Suprapubic skin (tissue), 4 donors: ENCODE measurements around the gene COL23A1. TPM values are rescaled to one million over a fixed set of nuclear protein-coding genes. Genes with fewer than 3 reads are reported as not detected.
"Not testable (repeated sequence)": the region's sequence is repeated elsewhere in the genome, so short reads cannot be mapped to it uniquely, and the experiment has no call there.

Source experiments
- DNase-seq, 2 donors: peaks; one replicate each; pipeline ENCODE4 v3.0.0-alpha.2; 2019; ENCODE audit warnings: low spot score in 2 of 2
- H3K27ac ChIP-seq: fragments of 200-600 bp; sonication (generic); one replicate; pipeline ENCODE4 v1.5.1; 2019
- H3K27me3 ChIP-seq: fragments of 200-600 bp; sonication (generic); one replicate; pipeline ENCODE4 v1.5.1; 2019
- H3K36me3 ChIP-seq: fragments of 200-600 bp; sonication (generic); one replicate; pipeline ENCODE4 v1.5.1; 2019
- H3K4me1 ChIP-seq: fragments of 200-600 bp; sonication (generic); one replicate; pipeline ENCODE4 v1.5.1; 2019
- H3K4me3 ChIP-seq: fragments of 200-600 bp; sonication (generic); one replicate; pipeline ENCODE4 v1.5.1; 2019; ENCODE audit warnings: mild to moderate bottlenecking
- H3K9me3 ChIP-seq: fragments of 200-600 bp; sonication (generic); one replicate; pipeline ENCODE4 v1.5.1; 2019
- EP300 ChIP-seq: sonication (generic); formaldehyde crosslinking; IDR thresholded peaks from one replicate; pipeline ENCODE4 v1.6.1; 2017; ENCODE audit warnings: antibody characterized with exemption
- POLR2A ChIP-seq, 2 donors: fragments of 450-650 bp; IDR thresholded peaks; one replicate each; pipeline ENCODE4 v1.6.1; 2017; ENCODE audit warnings: antibody characterized with exemption in 2 of 2, mild to moderate bottlenecking in 2 of 2, moderate library complexity in 2 of 2
- POLR2AphosphoS5 ChIP-seq, 3 donors: sonication (generic); formaldehyde crosslinking; IDR thresholded peaks; one replicate each; pipeline ENCODE4 v1.6.1; 2017; ENCODE audit warnings: antibody characterized with exemption in 3 of 3
- WGBS: methylation state at CpG from one replicate; pipeline ENCODE4 v1.1.5; 2018; 5-methylcytosine and 5-hydroxymethylcytosine counted together
- total RNA-seq, 4 donors: library from RNA; depleted of rRNA; stranded (reverse); fragments of >200 nt; gene quantifications; one replicate each; pipeline ENCODE4 v1.1.0, GENCODE V29; 2016
- TF ChIP-seq, protein P1 (sequence below), 2 donors: fragments of 200-600 bp in 1 of 2; fragments of 450-650 bp in 1 of 2; sonication (generic) in 1 of 2; IDR thresholded peaks; one replicate each; pipeline ENCODE4 v1.5.1; 2016 to 2019; ENCODE audit warnings: antibody characterized with exemption in 2 of 2, mild to moderate bottlenecking in 1 of 2, moderate library complexity in 1 of 2

Gene COL23A1
- total RNA-seq, 4 donors from 2014 or later, result 1.6 to 4.4 (median 3.4) TPM

DNA sequence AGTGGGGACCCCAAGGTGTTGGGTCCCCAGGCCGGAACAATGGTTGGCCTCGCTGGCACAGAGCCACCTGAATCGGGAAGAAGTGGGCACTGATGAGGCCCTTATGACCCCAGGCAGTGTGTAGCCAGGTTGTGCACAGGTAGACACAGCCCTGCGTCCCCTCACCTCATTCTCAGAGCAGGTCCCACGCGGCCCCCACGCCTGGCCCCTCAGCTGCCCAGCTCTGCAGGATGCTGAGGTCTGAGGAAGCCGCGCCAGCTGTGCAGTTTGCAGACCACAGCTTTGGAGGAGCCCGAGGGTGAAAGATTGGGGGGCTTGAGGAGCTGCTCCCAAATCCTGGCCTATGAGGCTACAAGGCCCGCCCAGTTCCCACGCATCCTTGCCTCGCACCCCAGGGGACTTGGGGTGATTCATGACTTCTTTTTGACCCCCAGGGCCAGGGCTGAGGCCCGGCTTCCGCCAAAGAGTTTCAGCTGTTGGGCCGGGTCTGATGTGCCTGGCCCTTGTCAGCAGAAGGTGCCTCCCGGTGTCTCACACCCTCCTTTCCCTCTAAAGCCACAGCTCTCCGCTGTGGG lies 269.8 kb downstream of the COL23A1 start:
- 73% methylated on average over 18 of the region's 18 CpGs for WGBS
- H3K36me3 ChIP-seq, result no peaks in the 10 kb centered on the region
- TF ChIP-seq, protein P1, sequence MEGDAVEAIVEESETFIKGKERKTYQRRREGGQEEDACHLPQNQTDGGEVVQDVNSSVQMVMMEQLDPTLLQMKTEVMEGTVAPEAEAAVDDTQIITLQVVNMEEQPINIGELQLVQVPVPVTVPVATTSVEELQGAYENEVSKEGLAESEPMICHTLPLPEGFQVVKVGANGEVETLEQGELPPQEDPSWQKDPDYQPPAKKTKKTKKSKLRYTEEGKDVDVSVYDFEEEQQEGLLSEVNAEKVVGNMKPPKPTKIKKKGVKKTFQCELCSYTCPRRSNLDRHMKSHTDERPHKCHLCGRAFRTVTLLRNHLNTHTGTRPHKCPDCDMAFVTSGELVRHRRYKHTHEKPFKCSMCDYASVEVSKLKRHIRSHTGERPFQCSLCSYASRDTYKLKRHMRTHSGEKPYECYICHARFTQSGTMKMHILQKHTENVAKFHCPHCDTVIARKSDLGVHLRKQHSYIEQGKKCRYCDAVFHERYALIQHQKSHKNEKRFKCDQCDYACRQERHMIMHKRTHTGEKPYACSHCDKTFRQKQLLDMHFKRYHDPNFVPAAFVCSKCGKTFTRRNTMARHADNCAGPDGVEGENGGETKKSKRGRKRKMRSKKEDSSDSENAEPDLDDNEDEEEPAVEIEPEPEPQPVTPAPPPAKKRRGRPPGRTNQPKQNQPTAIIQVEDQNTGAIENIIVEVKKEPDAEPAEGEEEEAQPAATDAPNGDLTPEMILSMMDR (IDR thresholded peaks at IDR 0.05), result no peak
- TF ChIP-seq POLR2A (IDR thresholded peaks at IDR 0.05) (no peak), POLR2AphosphoS5 (IDR thresholded peaks at IDR 0.05) (no peak), EP300 (no peak)

DNA sequence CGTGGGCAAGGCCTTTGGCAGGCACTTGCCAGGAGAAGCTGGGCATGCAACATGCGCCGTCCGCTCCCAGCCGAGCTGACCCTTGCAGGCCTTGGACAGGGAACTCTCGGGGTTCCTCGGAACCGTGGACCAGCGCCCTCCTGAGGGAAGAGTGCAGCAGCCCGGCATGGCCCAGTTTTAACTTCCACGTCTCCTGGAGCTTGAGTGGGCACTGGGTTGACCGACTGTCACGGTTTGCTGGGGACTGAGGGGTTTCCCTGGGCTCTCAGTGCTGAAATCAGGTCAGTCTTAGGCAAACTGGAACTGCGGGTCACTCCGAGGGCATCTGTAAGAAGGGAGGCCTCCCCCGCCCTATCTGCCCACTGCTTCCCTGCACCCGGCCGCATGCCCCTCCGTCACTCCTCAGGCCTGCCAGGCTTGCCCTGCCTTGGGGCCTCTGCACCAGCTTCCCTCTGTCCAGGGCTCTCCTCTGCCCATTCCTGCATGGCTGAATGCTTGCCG lies 270.6 kb downstream of the COL23A1 start:
- 95% methylated on average over 19 of the region's 20 CpGs for WGBS
- no peaks in the 10 kb centered on the region for H3K36me3 ChIP-seq
- no peaks in the 10 kb centered on the region for H3K9me3 ChIP-seq
- H3K4me3 ChIP-seq, result no peak overlapping the region
- TF ChIP-seq POLR2A (IDR thresholded peaks at IDR 0.05) (no peak), EP300 (no peak), POLR2AphosphoS5 (IDR thresholded peaks at IDR 0.05) (no peak)
- TF ChIP-seq, protein P1 (IDR thresholded peaks at IDR 0.05), result no peak
- DNase-seq, result peak in 1 of 2 donors; percentile 58
- no peak overlapping the region for H3K27ac ChIP-seq
- no peaks in the 10 kb centered on the region for H3K4me1 ChIP-seq
- H3K27me3 ChIP-seq, result peaks cover 4% of the 10 kb centered on the region

More for the DNA sequence above, 269.8 kb downstream of the COL23A1 start:
- Histone ChIP-seq H3K27ac (no peak overlapping the region), H3K4me1 (no peaks in the 10 kb centered on the region), H3K27me3 (peaks cover 4% of the 10 kb centered on the region), H3K9me3 (no peaks in the 10 kb centered on the region), H3K4me3 (no peak overlapping the region)
- DNase-seq, result peak in 1 of 2 donors; percentile 59

DNA sequence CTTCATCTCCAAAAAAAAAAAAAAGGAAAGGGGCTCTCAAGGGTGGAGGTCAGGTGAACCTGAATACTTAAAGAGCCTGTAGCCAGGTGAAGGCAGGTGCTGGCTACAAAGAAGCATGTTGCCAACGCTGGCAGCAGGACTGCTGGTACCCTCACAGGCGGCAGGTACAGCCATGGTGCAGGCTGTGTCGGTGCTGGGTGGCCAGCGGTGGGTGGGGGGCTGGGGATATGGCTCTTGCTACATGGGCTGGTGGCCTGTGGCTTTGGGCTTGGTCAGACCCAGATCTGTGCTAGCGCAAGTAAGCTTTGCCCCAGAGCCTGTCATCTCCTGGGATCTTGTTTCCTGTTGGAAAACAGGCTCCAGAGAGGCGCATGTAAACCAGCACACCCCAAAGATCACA lies 271.3 kb downstream of the COL23A1 start:
- no peaks in the 10 kb centered on the region for H3K9me3 ChIP-seq
- no peak for TF ChIP-seq EP300
- TF ChIP-seq POLR2AphosphoS5 (IDR thresholded peaks at IDR 0.05), result no peak
- TF ChIP-seq, protein P1 (IDR thresholded peaks at IDR 0.05), result no peak
- TF ChIP-seq POLR2A (IDR thresholded peaks at IDR 0.05), result no peak
- no peaks in the 10 kb centered on the region for H3K27me3 ChIP-seq
- WGBS, result 90% methylated on average over 5 of the region's 6 CpGs
- peak in 1 of 2 donors; percentile 38 for DNase-seq
- no peak overlapping the region for H3K27ac ChIP-seq
- H3K4me1 ChIP-seq, result no peaks in the 10 kb centered on the region
- no peak overlapping the region for H3K4me3 ChIP-seq
- H3K36me3 ChIP-seq, result no peaks in the 10 kb centered on the region

DNA sequence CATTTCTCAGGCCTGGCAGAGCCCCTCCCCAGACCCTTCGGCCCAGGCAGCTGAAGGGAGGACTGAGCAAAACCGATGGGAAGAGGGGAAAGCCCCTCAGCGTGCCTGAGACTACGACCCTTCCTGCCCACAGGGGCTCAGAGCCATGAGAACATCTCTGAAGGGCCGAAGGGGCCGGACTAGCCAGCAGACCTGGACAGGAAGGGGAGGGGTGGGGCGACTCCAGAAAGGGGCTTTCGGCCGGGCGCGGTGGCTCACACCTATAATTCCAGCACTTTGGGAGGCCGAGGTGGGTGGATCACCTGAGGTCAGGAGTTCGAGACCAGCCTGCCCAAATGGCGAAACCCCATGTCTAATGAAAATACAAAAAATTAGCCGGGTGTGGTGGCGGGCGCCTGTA lies 271.8 kb downstream of the COL23A1 start:
- Histone ChIP-seq H3K4me3 (no peak overlapping the region), H3K27ac (no peak overlapping the region), H3K36me3 (no peaks in the 10 kb centered on the region), H3K27me3 (no peaks in the 10 kb centered on the region), H3K4me1 (no peaks in the 10 kb centered on the region), H3K9me3 (no peaks in the 10 kb centered on the region)
- peak in 1 of 2 donors; percentile 51 for DNase-seq
- TF ChIP-seq, protein P1 (IDR thresholded peaks at IDR 0.05), result no peak
- TF ChIP-seq POLR2A (IDR thresholded peaks at IDR 0.05), result no peak
- TF ChIP-seq POLR2AphosphoS5 (IDR thresholded peaks at IDR 0.05), result no peak
- no peak for TF ChIP-seq EP300
- 94% methylated on average over 17 of the region's 17 CpGs for WGBS

DNA sequence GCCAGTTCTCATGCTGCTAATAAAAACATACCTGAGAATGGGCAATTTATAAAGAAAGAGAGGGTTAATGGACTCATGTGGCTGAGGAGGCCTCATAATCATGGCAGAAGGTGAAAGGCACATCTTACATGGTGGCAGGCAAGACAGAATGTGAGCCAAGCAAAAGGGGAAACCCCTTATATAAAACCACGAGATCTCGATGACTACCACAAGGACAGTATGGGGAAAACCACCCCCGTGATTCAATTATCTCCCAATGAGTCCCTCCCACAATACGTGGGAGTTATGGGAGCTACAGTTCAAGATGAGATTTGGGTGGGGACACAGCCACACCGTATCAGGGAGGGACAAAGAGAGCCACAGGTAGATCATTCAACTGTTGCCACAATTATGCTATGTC lies 272.5 kb downstream of the COL23A1 start:
- DNase-seq, H3K36me3 ChIP-seq, H3K27ac ChIP-seq, H3K4me1 ChIP-seq, H3K4me3 ChIP-seq, H3K27me3 ChIP-seq, H3K9me3 ChIP-seq: not testable (repeated sequence)
- 85% methylated on average over 5 of the region's 5 CpGs for WGBS
